VCaP (cell line): ENCODE measurements around the gene TFEB.

Source experiments
- H3K27ac ChIP-seq: fragments of 450-650 bp; 2 replicates; pipeline ENCODE4 v1.5.1; 2017
- TF ChIP-seq, protein P1 (sequence below): fragments of 450-650 bp; conservative IDR thresholded peaks from 2 replicates; pipeline ENCODE4 v1.5.1; 2017; ENCODE audit warnings: mild to moderate bottlenecking, moderate library complexity

Gene TFEB

DNA sequence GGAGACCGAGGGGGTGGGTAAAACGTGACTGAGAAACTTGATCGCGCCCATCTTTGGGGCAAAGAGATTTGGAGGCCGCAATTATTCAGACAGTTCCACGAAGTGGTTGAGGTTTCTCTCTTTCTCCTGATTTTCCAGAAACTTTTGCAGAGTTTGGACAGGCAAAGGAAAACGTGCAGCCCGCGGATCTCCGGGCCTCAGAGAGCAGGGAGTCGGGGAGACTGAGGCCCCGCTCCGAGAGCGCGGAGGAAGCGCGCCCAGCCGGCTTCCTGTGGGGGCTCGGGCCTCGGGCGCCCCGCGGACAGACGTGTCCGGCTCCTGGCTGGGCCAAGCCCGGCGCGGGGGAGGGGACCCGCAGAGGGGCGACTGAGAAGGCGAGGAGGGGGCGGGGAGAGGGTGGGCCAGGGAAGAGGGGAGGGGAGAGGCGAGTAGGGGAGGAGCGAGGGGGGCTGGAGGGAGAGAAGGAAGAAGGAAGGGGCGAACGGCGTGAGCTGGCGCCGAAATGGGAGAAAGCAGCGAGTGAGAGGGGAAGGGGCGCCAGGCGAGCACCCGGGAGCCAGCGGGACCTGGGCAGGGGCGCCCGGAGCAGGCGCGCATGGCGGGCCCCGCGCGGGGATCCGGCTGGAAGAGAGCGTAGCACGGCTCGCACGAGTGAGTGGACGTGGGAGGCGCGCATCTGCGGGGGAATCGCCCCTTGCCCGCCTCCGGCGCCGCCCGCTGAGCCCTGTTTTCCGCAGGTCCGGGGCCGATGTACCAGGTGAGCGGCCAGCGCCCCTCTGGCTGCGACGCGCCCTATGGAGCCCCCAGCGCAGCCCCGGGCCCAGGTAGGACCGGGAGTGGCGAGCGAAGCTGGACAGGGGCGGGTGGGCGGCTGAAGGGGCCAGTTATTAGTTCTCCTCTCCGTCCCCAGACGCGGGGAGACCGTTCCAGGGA, 97.1 kb downstream of the TFEB start, which contains the start of gene MDFI:
Gene MDFI (plus strand): TSS at position 467 of the 933 bp plus-strand sequence. CDS start 282 bp downstream, at position 749.
- TF ChIP-seq, protein P1, sequence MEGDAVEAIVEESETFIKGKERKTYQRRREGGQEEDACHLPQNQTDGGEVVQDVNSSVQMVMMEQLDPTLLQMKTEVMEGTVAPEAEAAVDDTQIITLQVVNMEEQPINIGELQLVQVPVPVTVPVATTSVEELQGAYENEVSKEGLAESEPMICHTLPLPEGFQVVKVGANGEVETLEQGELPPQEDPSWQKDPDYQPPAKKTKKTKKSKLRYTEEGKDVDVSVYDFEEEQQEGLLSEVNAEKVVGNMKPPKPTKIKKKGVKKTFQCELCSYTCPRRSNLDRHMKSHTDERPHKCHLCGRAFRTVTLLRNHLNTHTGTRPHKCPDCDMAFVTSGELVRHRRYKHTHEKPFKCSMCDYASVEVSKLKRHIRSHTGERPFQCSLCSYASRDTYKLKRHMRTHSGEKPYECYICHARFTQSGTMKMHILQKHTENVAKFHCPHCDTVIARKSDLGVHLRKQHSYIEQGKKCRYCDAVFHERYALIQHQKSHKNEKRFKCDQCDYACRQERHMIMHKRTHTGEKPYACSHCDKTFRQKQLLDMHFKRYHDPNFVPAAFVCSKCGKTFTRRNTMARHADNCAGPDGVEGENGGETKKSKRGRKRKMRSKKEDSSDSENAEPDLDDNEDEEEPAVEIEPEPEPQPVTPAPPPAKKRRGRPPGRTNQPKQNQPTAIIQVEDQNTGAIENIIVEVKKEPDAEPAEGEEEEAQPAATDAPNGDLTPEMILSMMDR: no peak
- peak within 1 kb of the TSS; percentile 64; the same call in 1 of the 2 replicates for H3K27ac ChIP-seq

DNA sequence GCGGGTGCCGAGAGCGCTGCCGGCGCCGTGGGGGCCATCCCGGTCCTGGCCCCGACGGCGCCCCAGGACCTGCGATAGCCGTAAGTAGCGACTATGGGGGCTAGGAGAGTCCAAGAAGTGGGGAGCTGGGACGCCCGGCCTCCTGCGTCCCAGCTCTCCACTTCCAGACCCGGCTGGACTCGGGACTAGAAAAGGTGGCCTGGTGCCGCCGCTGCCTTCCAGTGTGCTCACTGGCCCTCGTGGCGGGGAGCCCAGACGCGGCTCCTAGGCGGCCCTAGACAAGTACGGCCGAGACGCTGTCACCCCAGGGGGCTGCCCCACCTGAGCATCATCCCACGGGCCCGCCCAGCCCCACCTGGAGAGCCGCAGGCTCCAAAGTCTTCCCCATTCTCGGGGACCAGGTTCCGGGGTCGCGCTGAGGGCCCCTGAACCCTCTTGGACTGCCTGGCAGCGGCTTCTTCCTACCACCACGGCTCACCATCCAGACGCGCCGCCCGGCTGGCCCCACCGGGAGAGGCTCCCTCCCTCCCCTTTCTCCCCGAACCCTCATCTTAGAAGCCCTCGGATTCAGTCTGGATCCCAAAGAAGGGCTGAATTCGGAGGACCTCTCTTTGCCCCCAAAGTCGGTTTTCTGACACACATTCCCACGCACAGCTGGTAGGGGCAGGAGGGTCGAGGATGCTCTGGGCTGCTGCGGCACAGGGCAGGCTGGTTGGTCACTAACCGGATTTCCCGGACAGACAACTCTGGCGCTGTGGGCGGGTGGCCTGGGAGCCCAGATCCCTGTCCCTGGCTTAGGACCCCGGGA, 98.0 kb downstream of the TFEB start:
- TF ChIP-seq, protein P1: no peak
- H3K27ac ChIP-seq: peak overlapping the region; percentile 64; the same call in 1 of the 2 replicates

- TF ChIP-seq, protein P1: no peak
- H3K27ac ChIP-seq: peak overlapping the region; percentile 64
Measured at GRCh38 chr6:41636833-41637193, 98.6 kb downstream of the TFEB start.

DNA sequence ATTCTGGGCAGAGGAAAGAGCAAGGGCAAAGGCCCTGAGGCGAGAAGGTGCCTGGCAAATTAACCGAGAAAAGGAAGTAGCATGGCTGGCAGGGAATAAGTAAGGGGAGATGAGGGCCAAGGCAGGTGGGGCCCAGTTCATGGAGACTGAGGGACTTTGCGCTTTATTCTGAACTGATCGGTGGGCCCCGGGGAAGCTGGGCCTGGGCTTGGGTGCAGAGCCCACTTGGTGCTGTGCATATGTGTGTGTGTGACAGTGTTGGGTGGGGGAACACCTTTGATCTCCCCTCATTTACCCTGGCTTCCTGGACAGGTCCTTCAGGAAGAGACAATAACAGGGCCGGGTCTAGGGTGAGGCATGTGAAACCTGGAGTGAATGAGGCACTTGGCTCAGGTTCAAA, 100.0 kb downstream of the TFEB start:
- TF ChIP-seq, protein P1: no peak

GRCh38 chr6:41634657-41635056, 100.8 kb downstream of the TFEB start:
- H3K27ac ChIP-seq: no peak overlapping the region
- TF ChIP-seq, protein P1: no peak

More for the DNA sequence above, 100.0 kb downstream of the TFEB start:
- H3K27ac ChIP-seq: no peak overlapping the region
